Caco-2 (cell line): Measurements from ENCODE around the gene NFE2. TPM values are rescaled to one million over a fixed set of nuclear protein-coding genes. Genes with fewer than 3 reads are reported as not detected.

ENCODE experiments used
- BruUV-seq: library from RNA; stranded (reverse); fragments of 400-500 nt; replicated peaks from 2 replicates; lab custom pipeline; 2021; lab: Mats Ljungman, UMichigan
- CTCF ChIA-PET: fragments of 300-600 bp; sonication (Branson Sonifier 250); formaldehyde crosslinking; loops from one replicate; lab custom pipeline; 2022; ENCODE audit warnings: antibody characterized with exemption; lab: Charles Lee
- POLR2A ChIA-PET: fragments of 300-600 bp; sonication (Branson Sonifier 250); formaldehyde crosslinking; loops from one replicate; lab custom pipeline; 2022; ENCODE audit warnings: antibody characterized with exemption; lab: Charles Lee
- DNase-seq, 2 experiments: peaks; one replicate each; pipeline versions ENCODE4 v3.0.0 to v3.0.0-alpha.2; 2020 to 2022
- H3K27me3 ChIP-seq: replicated peaks from 2 replicates; pipeline ENCODE4 v1.6.0; 2011; ENCODE audit warnings: low read length; ENCODE audit not compliant: control insufficient read depth, insufficient read depth
- H3K36me3 ChIP-seq: 2 replicates; pipeline ENCODE4 v1.5.1; 2011; ENCODE audit warnings: low read length; ENCODE audit not compliant: control insufficient read depth, insufficient read depth
- H3K4me1 ChIP-seq: fragments of 250-450 bp; sonication (Bioruptor Pico); 2 replicates; pipeline ENCODE4 v1.5.1; 2020; ENCODE audit warnings: mild to moderate bottlenecking
- H3K4me3 ChIP-seq: 2 replicates; pipeline ENCODE4 v1.5.1; 2011; ENCODE audit warnings: low read depth, mild to moderate bottlenecking, control low read depth, low read length
- H3K9me3 ChIP-seq: fragments of 250-450 bp; sonication (Bioruptor Pico); 2 replicates; pipeline ENCODE4 v1.5.1; 2020; ENCODE audit warnings: mild to moderate bottlenecking, moderate library complexity
- H3K27ac Mint-ChIP-seq: one replicate; pipeline ENCODE4 v1.8.0; 2022; ENCODE audit warnings: mixed read lengths; ENCODE audit not compliant: unreplicated experiment
- H3K27me3 Mint-ChIP-seq: one replicate; pipeline ENCODE4 v1.8.0; 2022; ENCODE audit warnings: mixed read lengths; ENCODE audit not compliant: insufficient read depth, unreplicated experiment
- H3K36me3 Mint-ChIP-seq: one replicate; pipeline ENCODE4 v1.8.0; 2022; ENCODE audit warnings: mild to moderate bottlenecking, mixed read lengths; ENCODE audit not compliant: insufficient read depth, unreplicated experiment
- H3K4me1 Mint-ChIP-seq: one replicate; pipeline ENCODE4 v1.8.0; 2022; ENCODE audit warnings: low read depth, mixed read lengths; ENCODE audit not compliant: unreplicated experiment
- H3K4me3 Mint-ChIP-seq: one replicate; pipeline ENCODE4 v1.8.0; 2022; ENCODE audit warnings: mild to moderate bottlenecking, moderate library complexity, mixed read lengths; ENCODE audit not compliant: unreplicated experiment
- H3K9me3 Mint-ChIP-seq: one replicate; pipeline ENCODE4 v1.8.0; 2022; ENCODE audit warnings: mixed read lengths; ENCODE audit not compliant: unreplicated experiment
- CTCF ChIP-seq, 2 experiments: fragments of 200-600 bp in 1 of 2; IDR thresholded peaks; 1 replicate in 1 of 2; 2 replicates in 1 of 2; pipeline versions ENCODE4 v1.5.1 to v1.8.0; 2011 to 2022; ENCODE audit warnings: antibody characterized with exemption in 1 of 2, control low read depth in 1 of 2, inconsistent platforms in 1 of 2, low read depth in 1 of 2, low read length in 1 of 2, mild to moderate bottlenecking in 1 of 2, moderate library complexity in 1 of 2; ENCODE audit not compliant: insufficient read depth in 1 of 2, severe bottlenecking in 1 of 2, unreplicated experiment in 1 of 2
- intact Hi-C: fragments of 100-400 bp; cut with micrococcal nuclease; formaldehyde crosslinking; loops from one replicate; pipeline ENCODE4 v1.10.0; 2022; ENCODE audit not compliant: unreplicated experiment
- total RNA-seq: library from RNA; stranded (reverse); gene quantifications from 2 replicates; pipeline ENCODE4 v1.2.3, GENCODE V29; 2022

NFE2 gene
- total RNA-seq, 1 experiment from 2014 or later, result 6.2 TPM

GRCh38 chr12:54266852-54267251 lies 34.0 kb downstream of the NFE2 start:
- Mint-ChIP-seq H3K36me3 (no peaks in the 10 kb centered on the region), H3K4me1 (peaks cover 11% of the 10 kb centered on the region), H3K4me3 (no peak overlapping the region), H3K27ac (no peak overlapping the region), H3K27me3 (no peaks in the 10 kb centered on the region), H3K9me3 (no peaks in the 10 kb centered on the region)
- no peaks in the 10 kb centered on the region for H3K27me3 ChIP-seq
- no peak overlapping the region for H3K4me3 ChIP-seq
- intact Hi-C loops, result no loop called here
- H3K36me3 ChIP-seq, result no peaks in the 10 kb centered on the region
- peaks cover 13% of the 10 kb centered on the region for H3K4me1 ChIP-seq
- CTCF ChIA-PET, result no interaction called here
- H3K9me3 ChIP-seq, result no peaks in the 10 kb centered on the region
- BruUV-seq, result no TSS peak
- POLR2A ChIA-PET, result interaction anchor here (0.6 kb wide), 1 partner anchor 15 kb away, joined by 6 read pairs; no protein-coding TSS in a partner anchor
- no peak for TF ChIP-seq CTCF (IDR thresholded peaks at IDR 0.05; ENCODE audit: insufficient read depth in 1 of 2, low read depth in 1 of 2, low read length in 1 of 2, severe bottlenecking in 1 of 2, unreplicated experiment in 1 of 2)
- DNase-seq, result no peak

DNA sequence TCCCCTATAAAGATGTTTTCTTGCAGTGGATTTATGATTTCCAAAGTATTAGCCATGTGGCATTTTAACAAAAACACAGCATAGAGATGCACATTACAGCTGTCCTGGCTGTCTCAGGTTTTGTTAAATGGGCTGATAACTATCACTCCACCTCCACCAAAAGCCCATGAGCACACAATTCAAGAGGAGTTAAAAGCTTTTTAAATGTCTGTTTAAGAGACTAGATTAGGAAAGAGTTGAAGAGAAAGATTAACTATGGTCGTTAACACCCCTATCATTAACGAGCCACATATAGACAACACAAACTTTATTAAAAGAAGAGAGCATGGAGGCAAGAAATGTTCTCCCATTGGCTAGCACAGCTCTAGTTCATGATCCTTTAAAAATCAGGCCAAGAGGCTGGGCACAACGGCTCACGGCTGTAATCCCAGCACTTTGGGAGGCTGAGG lies 35.4 kb downstream of the NFE2 start:
- no peaks in the 10 kb centered on the region for H3K9me3 ChIP-seq
- Mint-ChIP-seq H3K9me3 (no peaks in the 10 kb centered on the region), H3K4me3 (no peak overlapping the region), H3K36me3 (no peaks in the 10 kb centered on the region), H3K27ac (no peak overlapping the region), H3K27me3 (no peaks in the 10 kb centered on the region), H3K4me1 (peaks cover 15% of the 10 kb centered on the region)
- TF ChIP-seq CTCF (IDR thresholded peaks at IDR 0.05; ENCODE audit: insufficient read depth in 1 of 2, low read depth in 1 of 2, low read length in 1 of 2, severe bottlenecking in 1 of 2, unreplicated experiment in 1 of 2), result no peak
- no peaks in the 10 kb centered on the region for H3K27me3 ChIP-seq
- CTCF ChIA-PET, result interaction anchor here (1.3 kb wide), 1 partner anchor 14 kb away, joined by 4 read pairs; no protein-coding TSS in a partner anchor
- intact Hi-C loops, result no loop called here
- no peak for DNase-seq
- no TSS peak for BruUV-seq
- no peak overlapping the region for H3K4me3 ChIP-seq
- H3K4me1 ChIP-seq, result peaks cover 16% of the 10 kb centered on the region
- POLR2A ChIA-PET, result interaction anchor here (1.3 kb wide), 1 partner anchor 14 kb away, joined by 7 read pairs; the partner anchor contains the start of genes CBX5 and HNRNPA1
- H3K36me3 ChIP-seq, result no peaks in the 10 kb centered on the region

- POLR2A ChIA-PET, result interaction anchor here (0.8 to 2.5 kb wide), 2 partner anchors 17 to 24 kb away, joined by 3 to 29 read pairs; partner anchors contain the start of genes CBX5 and HNRNPA1
- DNase-seq, result peak; percentile 37 to 38
- peaks cover 5% of the 10 kb centered on the region for H3K36me3 Mint-ChIP-seq
- no peaks in the 10 kb centered on the region for H3K9me3 ChIP-seq
- BruUV-seq, result no TSS peak
- H3K27ac Mint-ChIP-seq, result peak overlapping the region; percentile 55
- no peaks in the 10 kb centered on the region for H3K27me3 Mint-ChIP-seq
- no peaks in the 10 kb centered on the region for H3K9me3 Mint-ChIP-seq
- intact Hi-C loops, result loop anchor here (1.0 kb wide), 1 partner anchor 17 kb away; no protein-coding TSS in a partner anchor
- peaks cover 22% of the 10 kb centered on the region for H3K4me1 ChIP-seq
- H3K4me3 Mint-ChIP-seq, result no peak overlapping the region
- H3K27me3 ChIP-seq, result no peaks in the 10 kb centered on the region
- peaks cover 15% of the 10 kb centered on the region for H3K4me1 Mint-ChIP-seq
- CTCF ChIA-PET, result interaction anchor here (0.6 to 1.6 kb wide), 6 partner anchors 11 to 245 kb away, joined by 3 to 7 read pairs (median 6); partner anchors contain the start of genes COPZ1 and HNRNPA1
- no peaks in the 10 kb centered on the region for H3K36me3 ChIP-seq
- no peak overlapping the region for H3K4me3 ChIP-seq
- no peak for TF ChIP-seq CTCF (IDR thresholded peaks at IDR 0.05; ENCODE audit: insufficient read depth in 1 of 2, low read depth in 1 of 2, low read length in 1 of 2, severe bottlenecking in 1 of 2, unreplicated experiment in 1 of 2)
Observed at GRCh38 chr12:54262403-54262925, 38.4 kb downstream of the NFE2 start.
